ENCODE measurements around the gene ATP10A.
"Not testable (repeated sequence)": the region's sequence is repeated elsewhere in the genome, so short reads cannot be mapped to it uniquely, and the experiment has no call there.

The ATP10A gene

GRCh38 chr15:25655207-25655948, 207.7 kb downstream of the ATP10A start:
- no peak for DNase-seq (ENCODE audit: low read depth)

DNA sequence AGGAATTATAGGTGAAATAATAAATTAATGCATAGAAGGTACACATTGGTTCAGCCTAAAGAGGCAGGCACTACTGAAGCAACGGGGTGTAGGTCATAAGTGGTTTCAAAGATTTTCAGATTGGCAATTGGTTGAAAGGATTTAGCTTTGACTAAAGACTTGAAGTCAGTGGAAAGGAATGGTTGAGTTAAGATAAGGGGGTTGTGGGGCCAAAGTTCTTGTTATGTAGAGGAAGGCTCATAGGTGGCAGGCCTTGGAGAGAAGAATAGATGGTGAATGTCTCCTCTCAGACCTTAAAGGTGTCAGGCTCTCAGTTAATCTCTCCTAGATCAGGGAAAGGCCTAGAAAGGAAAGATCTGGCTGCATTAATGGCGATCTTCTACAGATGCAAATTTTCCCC, 209.8 kb downstream of the ATP10A start:
- no peak for DNase-seq (ENCODE audit: low read depth)

DNA sequence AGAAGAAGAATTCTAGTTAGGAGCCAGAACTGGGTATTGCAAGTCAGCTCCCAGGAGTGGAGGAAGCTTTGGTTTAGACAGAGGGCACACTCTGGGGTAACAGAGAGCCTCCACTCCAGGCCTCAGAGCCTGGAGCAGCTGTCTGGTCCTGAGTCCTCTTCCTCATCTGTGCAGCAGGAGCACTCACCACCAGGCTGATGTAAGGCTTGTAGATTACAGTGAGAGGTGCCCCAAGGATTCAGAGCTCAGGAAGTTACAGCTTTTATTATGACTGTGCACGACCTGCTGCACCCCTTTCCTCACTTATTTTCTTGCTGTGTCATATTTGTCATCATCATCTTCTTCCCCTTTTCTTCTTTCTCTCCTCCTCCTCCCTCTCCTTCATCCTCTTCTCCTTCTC, 210.4 kb downstream of the ATP10A start:
- no peak for DNase-seq (ENCODE audit: low read depth)

- DNase-seq (ENCODE audit: low read depth) = no peak
These were observed 213.7 kb downstream of the ATP10A start for GRCh38 chr15:25649390-25649789.

DNA sequence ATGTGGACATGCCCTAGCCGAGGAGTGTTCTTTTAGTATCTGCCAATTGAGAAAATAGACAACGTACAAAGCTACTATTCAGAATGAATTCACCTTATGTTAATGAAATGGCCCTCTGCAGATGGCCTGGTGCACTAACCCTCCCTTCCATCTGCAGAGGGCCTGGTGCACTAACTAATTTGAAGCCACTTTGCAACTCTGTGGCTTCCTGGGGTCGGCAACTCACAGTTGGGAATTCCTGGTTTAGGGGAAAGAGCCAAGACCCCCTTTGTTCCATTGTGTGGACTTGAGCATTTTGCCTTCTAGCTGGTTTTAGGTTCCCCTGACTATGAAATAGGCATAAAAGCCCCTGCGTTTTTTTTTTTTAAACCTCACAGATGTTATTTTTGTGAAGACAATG, 220.0 kb downstream of the ATP10A start:
- DNase-seq (ENCODE audit: low read depth) = no peak

- DNase-seq (ENCODE audit: low read depth) = no peak
These were observed 221.4 kb downstream of the ATP10A start for GRCh38 chr15:25641762-25642161.

GRCh38 chr15:25641361-25641760, 221.8 kb downstream of the ATP10A start:
- no peak for DNase-seq (ENCODE audit: low read depth)

DNA sequence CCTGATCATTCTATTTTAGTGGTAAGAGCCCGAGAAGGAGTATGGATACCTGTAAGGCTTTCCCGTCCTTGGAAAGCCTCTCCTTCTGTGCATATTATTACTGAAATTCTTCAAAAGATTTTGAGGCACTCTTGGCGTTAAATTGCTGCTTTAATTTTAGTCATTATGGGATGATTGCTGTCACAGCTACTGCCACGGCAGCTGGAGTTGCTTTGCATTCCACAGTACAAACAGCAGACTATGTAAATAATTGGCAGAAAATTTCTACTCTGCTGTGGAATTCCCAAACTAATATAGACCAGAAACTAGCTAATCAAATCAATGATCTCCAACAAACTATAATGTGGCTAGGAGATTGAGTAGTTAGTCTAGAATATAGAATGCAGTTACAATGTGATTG, 222.2 kb downstream of the ATP10A start:
- DNase-seq (ENCODE audit: low read depth) = not testable (repeated sequence)

DNA sequence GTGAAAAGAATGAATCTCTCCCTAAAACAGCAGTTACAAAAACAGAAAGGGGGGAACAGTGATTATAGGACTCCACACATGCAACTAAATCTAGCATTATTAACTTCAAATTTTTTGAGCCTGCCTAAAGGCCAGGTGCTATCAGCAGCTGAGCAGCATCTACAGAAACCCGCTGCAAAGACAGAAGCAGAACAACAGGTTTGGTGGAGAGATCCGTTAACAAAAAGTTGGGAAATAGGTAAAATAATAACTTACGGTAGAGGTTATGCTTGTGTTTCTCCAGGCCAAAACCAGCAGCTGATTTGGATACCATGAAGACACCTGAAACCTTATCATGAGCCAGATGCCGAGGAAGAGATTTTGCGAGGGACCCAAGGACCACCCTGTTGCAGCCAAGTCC, 222.7 kb downstream of the ATP10A start:
- DNase-seq (ENCODE audit: low read depth) = no peak

- DNase-seq (ENCODE audit: low read depth) = not testable (repeated sequence)
These were observed 226.6 kb downstream of the ATP10A start for GRCh38 chr15:25636486-25636885.

DNA sequence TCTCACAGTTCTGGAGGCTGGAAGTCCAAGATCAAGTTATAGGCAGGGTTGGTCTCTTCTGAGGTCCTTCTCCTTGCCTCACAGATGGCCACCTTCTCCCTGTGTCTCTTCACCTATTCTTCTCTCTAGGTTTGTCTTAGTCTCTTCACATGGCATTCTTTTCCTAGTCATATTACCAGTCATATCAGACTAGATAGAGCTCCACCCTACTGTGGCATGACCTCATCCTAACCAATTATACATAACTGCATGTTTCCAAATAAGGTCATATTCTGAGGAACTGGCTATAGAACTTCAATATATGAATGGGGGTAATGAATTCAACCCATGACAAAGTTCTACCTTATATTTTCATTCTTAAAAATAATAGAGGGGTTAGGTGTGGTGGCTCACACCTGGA, 227.9 kb downstream of the ATP10A start:
- no peak for DNase-seq (ENCODE audit: low read depth)

- no peak for DNase-seq (ENCODE audit: low read depth)
These were observed 229.3 kb downstream of the ATP10A start for GRCh38 chr15:25633862-25634261.

- no peak for DNase-seq (ENCODE audit: low read depth)
These were observed 231.2 kb downstream of the ATP10A start for GRCh38 chr15:25631971-25632370.

Measured in stimulated activated CD8-positive, alpha-beta memory T cell treated with anti-CD3 and anti-CD28 coated beads, Interleukin-15, amount 100 ng/mL, for 24 hours (primary cell).